Eye (tissue), 1 donor: ENCODE results near the gene RNF212.

ENCODE experiments used
- DNase-seq: peaks from one replicate; pipeline ENCODE4 v3.0.0-alpha.2; 2015

The RNF212 gene

GRCh38 chr4:1090465-1091440 lies 22.6 kb downstream of the RNF212 start:
- no peak for DNase-seq

GRCh38 chr4:1090036-1090435 lies 23.3 kb downstream of the RNF212 start:
- no peak for DNase-seq

- no peak for DNase-seq
These were observed 26.0 kb downstream of the RNF212 start for GRCh38 chr4:1087371-1087770.

GRCh38 chr4:1086011-1086410 lies 27.4 kb downstream of the RNF212 start:
- DNase-seq = no peak

GRCh38 chr4:1085404-1085799 lies 28.0 kb downstream of the RNF212 start:
- no peak for DNase-seq

GRCh38 chr4:1084796-1085403 lies 28.5 kb downstream of the RNF212 start:
- DNase-seq = no peak

- no peak for DNase-seq
These were observed 29.0 kb downstream of the RNF212 start for GRCh38 chr4:1084394-1084793.

- DNase-seq = no peak
These were observed 30.9 kb downstream of the RNF212 start for GRCh38 chr4:1082215-1083182.

- no peak for DNase-seq
These were observed 31.7 kb downstream of the RNF212 start for GRCh38 chr4:1081689-1082040.

GRCh38 chr4:1080961-1081688 lies 32.2 kb downstream of the RNF212 start:
- DNase-seq = no peak

- DNase-seq = no peak
These were observed 32.9 kb downstream of the RNF212 start for GRCh38 chr4:1080432-1080831.

GRCh38 chr4:1079711-1080265 lies 33.6 kb downstream of the RNF212 start:
- no peak for DNase-seq

- no peak for DNase-seq
These were observed 34.9 kb downstream of the RNF212 start for GRCh38 chr4:1078490-1078889.

- DNase-seq = no peak
These were observed 35.5 kb downstream of the RNF212 start for GRCh38 chr4:1077711-1078477.

GRCh38 chr4:1075809-1076699 lies 37.3 kb downstream of the RNF212 start:
- DNase-seq = no peak

- no peak for DNase-seq
These were observed 38.1 kb downstream of the RNF212 start for GRCh38 chr4:1075225-1075624.

GRCh38 chr4:1074077-1074476 lies 39.3 kb downstream of the RNF212 start:
- no peak for DNase-seq

GRCh38 chr4:1072830-1073446 lies 40.4 kb downstream of the RNF212 start:
- peak; percentile 69 for DNase-seq

- no peak for DNase-seq
These were observed 44.0 kb downstream of the RNF212 start for GRCh38 chr4:1069394-1069793.

- no peak for DNase-seq
These were observed 47.6 kb downstream of the RNF212 start for GRCh38 chr4:1065732-1066131.
